Measurements from ENCODE around the gene APMAP. TPM values are rescaled to one million over a fixed set of nuclear protein-coding genes. Genes with fewer than 3 reads are reported as not detected.

Gene APMAP
- polyA plus RNA-seq, 5 donors, result 83.1 to 92.6 (median 84.3) TPM

DNA sequence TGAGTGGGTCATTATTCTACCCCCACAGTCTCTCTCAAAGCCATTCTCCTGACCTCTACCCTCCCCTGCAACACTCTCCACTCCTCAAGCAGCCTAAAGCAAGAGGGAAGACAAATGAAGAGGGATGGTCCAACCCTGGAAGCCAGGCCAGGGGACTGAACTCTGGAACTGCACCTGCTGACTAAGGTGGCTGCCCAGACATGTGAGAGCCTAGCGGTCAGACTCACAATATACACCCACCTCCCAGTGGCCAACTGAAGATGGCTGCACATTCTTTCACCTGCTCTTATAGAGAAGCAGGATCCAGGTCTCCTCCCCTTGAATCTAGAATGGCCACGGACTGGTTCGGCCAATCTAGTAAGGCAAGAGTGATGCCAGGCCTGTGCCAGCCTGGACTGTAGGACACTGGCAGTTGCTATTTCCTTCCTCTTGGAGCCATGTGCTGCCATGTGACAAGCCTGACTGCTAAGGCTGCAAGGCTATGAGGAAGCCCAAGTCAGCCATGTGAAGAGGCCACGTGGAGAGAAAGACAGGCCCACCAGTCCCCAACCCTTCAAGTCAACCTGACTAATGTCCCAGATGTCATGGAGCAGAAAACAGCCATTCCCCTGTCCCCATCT, 33.5 kb upstream of the APMAP start:
- DNase-seq, result no peak

- DNase-seq, result no peak
These were observed 32.7 kb upstream of the APMAP start for GRCh38 chr20:25025091-25025861.

GRCh38 chr20:25024171-25024570, 31.6 kb upstream of the APMAP start:
- no peak for DNase-seq

DNA sequence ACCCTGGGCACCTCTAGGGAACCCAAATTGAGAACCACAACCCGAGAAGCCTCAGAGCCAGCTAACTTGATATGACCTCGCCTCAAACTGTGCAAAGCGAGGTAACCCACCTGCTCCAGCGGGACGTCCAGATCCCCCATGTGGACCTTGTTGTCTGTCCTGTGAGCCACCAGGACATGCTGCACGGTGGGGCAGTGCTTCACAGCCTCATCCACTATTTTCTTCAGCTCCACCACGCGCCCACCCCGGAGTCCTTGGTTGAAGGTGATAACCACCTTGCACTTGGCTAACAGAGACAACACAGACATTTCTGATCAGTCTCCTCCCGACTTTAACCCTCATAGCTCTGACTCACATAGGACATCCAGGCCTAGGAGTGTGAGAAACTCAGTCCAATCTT, 30.8 kb upstream of the APMAP start:
- no peak for DNase-seq

DNA sequence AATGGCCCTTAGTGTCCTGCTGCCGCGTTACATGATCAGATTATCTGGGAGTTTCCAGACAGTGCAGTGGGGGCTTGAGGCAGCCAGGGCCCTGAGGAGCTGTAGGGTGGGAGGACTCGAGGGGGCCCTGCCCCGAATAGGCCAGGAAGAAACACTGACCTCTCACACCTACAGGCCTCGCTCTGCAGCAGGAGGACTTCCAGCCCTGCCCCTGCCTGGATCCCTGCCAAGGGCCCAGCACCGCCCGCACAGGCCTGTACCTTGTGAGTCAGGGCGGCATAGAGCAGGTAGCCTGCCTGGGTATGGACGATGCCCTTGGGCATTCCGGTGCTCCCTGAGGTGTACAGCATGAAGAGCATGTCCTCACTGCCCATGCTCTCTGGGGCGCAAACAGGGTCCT, 30.1 kb upstream of the APMAP start:
- DNase-seq, result no peak

GRCh38 chr20:25021336-25021735, 28.8 kb upstream of the APMAP start:
- DNase-seq, result no peak

DNA sequence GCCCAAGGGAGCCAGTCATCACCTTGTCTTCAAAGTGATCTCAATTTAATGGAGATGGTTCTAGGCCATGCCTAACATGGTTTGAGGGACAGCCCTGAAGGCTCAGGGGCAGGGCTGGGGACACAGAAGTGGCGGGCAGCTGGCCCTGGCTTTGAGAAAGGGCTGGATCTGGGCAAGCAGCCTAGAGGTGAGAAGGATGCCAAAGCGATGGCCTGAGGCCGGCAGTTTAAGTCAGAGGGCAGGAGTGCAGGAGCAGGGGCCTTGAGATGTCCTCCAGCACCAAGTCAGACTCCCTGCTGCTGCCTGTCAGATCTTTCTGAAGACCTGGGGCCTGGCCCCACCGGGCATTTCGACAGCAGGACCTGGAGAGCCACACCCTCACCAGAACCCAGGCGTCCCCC, 28.4 kb upstream of the APMAP start:
- DNase-seq, result no peak

DNA sequence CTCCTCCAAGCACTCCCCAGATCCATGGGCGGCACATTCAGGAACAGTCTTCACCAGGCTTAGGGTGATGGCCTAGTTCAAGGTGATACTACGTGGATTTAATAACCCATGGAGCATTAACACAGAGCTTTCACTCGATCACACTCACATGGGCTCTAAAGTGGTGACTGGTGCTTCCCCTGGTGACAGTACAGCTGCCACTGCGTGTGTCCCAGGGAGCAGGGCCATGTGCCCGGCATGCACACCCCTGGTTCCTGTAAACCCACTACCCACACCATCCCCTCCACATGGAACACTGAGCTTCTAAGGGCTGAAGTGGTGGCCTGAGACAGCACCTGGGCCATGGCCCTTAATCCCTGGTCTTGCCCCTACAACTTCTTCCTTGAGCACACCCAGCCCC, 27.8 kb upstream of the APMAP start:
- no peak for DNase-seq

- no peak for DNase-seq
These were observed 27.0 kb upstream of the APMAP start for GRCh38 chr20:25019381-25020155.

DNA sequence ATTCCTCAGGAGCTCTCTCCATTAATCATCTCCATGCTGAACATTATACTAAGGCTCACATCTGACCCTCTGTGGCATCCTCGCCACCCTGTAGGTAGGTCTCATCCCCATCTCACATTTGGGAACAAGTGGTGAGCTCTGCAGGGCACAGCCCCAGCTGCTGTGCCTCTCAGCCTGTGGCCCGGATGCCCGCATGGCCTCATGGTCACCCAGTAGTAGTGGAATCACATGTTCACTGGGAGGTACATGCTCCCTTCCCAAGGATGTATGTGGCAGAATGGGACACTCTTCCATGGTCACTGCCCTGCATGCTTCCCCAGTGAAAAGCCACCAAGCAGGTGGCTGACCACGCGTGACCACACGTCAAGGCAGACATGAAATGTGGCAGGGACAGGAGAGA, 26.3 kb upstream of the APMAP start:
- DNase-seq, result no peak

GRCh38 chr20:25018425-25018824, 25.9 kb upstream of the APMAP start:
- no peak for DNase-seq

DNA sequence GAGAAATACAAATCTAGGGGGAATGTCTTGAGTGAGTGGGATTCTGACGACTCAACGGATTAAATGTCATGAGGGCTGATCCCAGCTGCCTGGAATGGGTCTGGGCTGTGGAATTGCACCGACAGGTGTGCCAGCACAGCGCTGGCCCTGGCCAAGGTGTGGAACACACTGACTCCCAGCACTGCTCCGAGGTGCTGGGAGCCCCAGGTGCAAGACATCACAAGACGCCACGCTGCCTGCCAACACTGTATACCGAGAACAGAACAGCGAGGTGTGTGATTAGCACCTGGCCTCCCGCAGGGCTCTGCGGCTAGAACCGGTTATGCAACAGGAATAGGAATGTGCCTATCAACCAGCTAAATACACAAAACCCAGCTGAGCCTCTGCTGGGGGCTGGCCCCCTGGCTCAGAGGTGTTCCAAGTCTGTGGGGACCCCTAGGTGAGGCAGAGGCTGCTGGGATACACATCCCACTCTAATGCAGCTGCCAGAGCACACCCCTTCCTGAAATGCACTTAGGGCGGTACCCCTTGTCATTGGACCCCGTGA, 24.8 kb upstream of the APMAP start:
- DNase-seq, result peak in 1 of 2 donors; percentile 46

DNA sequence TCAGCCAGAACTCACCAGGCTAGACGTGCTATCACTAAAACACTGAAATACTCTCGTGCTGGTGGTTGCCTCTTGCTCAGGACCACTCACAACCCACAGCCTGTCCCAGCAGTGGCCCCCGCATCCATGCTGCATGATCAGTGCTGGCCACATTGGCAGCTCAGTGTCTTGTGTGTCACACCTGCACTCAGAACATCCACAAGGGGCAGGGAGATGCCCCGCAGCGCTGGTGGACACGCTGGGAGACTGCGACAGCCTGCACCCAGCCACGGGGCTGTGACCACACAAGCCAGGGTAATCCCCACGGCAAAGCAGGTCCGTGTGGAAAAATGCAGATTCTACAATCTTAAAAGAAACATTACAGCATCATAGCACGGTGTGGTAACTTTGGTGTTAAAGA, 23.9 kb upstream of the APMAP start:
- DNase-seq, result no peak

DNA sequence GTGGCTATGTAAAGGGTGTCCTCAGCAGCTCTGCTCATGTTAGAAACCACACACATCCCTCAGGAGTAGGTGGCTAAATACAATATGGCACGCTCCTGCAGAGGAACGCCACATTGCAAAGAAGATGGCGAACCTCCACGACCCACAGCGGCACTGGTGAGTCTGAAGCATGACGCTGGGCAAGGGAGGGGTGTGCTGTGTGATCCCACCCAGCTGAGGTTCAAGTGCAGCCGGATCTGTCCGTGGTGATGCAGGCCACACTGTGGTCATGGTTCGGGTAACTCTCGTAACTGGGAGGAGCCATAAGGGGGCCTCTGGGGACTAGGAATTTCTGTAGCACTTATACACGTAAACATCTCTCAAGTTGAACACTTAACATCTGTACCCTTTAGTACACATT, 23.4 kb upstream of the APMAP start:
- DNase-seq, result no peak

- no peak for DNase-seq
These were observed 22.3 kb upstream of the APMAP start for GRCh38 chr20:25014816-25015215.

DNA sequence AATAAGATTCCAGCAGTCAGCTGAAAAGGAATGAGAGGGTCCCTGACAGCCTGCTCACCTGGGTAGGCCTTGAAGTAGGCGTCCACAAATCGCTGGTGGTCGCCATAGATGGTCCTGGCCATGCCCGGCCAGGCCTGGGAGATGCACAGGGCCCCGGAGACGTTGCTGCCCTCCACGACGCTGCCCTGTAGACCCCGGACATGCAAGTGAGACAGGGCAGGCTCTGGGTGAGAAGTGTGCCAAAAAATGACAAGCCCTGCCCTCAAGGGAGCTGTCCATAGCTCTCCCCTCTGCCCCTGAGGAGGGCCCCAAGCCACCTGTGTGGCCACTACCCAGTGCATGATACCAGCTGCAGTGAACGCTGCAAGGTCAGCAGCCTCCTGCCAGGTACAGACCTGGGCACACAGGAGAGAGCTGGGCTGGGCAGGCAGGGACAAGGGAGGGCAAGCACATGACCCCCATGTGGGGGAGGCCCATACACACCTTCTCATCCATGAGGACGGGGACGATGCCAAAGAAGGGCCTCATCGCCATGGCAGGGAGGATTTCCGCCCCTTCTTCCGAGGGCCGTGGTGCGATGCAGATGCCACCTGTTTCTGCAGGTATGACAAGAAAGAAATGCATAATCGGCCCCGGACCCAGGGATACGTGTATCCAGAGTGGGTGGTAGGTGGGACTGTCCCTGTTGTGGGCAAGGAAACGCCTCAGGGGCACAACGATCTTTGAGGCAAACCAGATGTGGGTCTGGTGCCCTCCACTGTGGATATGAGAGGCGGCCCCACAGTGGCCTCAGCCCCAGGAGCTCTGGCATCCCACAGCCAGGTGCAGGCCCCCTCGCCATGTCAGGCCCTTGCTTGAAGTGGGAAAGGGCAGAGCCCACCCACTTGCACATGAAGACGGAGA, 21.2 kb upstream of the APMAP start:
- no peak for DNase-seq

GRCh38 chr20:25012616-25013189, 20.2 kb upstream of the APMAP start:
- DNase-seq, result no peak

GRCh38 chr20:25011831-25012241, 19.3 kb upstream of the APMAP start:
- no peak for DNase-seq

GRCh38 chr20:25011261-25011660, 18.7 kb upstream of the APMAP start:
- no peak for DNase-seq

GRCh38 chr20:25009218-25010145, 16.9 kb upstream of the APMAP start:
- no peak for DNase-seq

Measured in right lung (tissue), 5 donors.